GM19397 (cell line): Measurements from ENCODE around the gene BMERB1.
"Not testable (repeated sequence)": the region's sequence is repeated elsewhere in the genome, so short reads cannot be mapped to it uniquely, and the experiment has no call there.

ENCODE experiments used
- ATAC-seq: cut with Tn5 transposase; IDR thresholded peaks from one replicate; pipeline ENCODE4 v1.9.1; 2021; ENCODE audit warnings: mild to moderate bottlenecking, moderate library complexity; ENCODE audit not compliant: unreplicated experiment

Gene BMERB1

GRCh38 chr16:15459791-15460190, 25.4 kb downstream of the BMERB1 start:
- no peak for ATAC-seq

GRCh38 chr16:15460601-15461000, 26.2 kb downstream of the BMERB1 start:
- no peak for ATAC-seq

- no peak for ATAC-seq
These were observed 27.0 kb downstream of the BMERB1 start for GRCh38 chr16:15461376-15461775.

GRCh38 chr16:15464401-15465186, 30.2 kb downstream of the BMERB1 start:
- no peak for ATAC-seq

- no peak for ATAC-seq
These were observed 31.7 kb downstream of the BMERB1 start for GRCh38 chr16:15466131-15466530.

- ATAC-seq: no peak
These were observed 32.7 kb downstream of the BMERB1 start for GRCh38 chr16:15466886-15467781.

- ATAC-seq: not testable (repeated sequence)
These were observed 42.6 kb downstream of the BMERB1 start for GRCh38 chr16:15476971-15477370.

- ATAC-seq: no peak
These were observed 43.4 kb downstream of the BMERB1 start for GRCh38 chr16:15477802-15478201.

GRCh38 chr16:15482068-15482747, 47.8 kb downstream of the BMERB1 start:
- no peak for ATAC-seq

GRCh38 chr16:15482748-15483298, 48.4 kb downstream of the BMERB1 start:
- ATAC-seq: no peak

GRCh38 chr16:15483857-15484256, 49.5 kb downstream of the BMERB1 start:
- no peak for ATAC-seq

GRCh38 chr16:15484662-15485061, 50.3 kb downstream of the BMERB1 start:
- ATAC-seq: no peak

- ATAC-seq: no peak
These were observed 50.8 kb downstream of the BMERB1 start for GRCh38 chr16:15485175-15485574.

- ATAC-seq: no peak
These were observed 52.3 kb downstream of the BMERB1 start for GRCh38 chr16:15486661-15487060.

GRCh38 chr16:15487336-15488284, 53.2 kb downstream of the BMERB1 start:
- no peak for ATAC-seq

- no peak for ATAC-seq
These were observed 54.6 kb downstream of the BMERB1 start for GRCh38 chr16:15489016-15489415.

- ATAC-seq: no peak
These were observed 55.8 kb downstream of the BMERB1 start for GRCh38 chr16:15490123-15490711.

- ATAC-seq: no peak
These were observed 57.0 kb downstream of the BMERB1 start for GRCh38 chr16:15491411-15491810.

- no peak for ATAC-seq
These were observed 57.8 kb downstream of the BMERB1 start for GRCh38 chr16:15492091-15492740.
